GM19193 (cell line): ENCODE data around the gene TTC28.

Experiments used
- POLR2A ChIP-seq: IDR thresholded peaks from 4 replicates; pipeline ENCODE4 v1.6.1; 2011; ENCODE audit not compliant: insufficient read depth, insufficient read length; ENCODE audit errors: extremely low read depth

TTC28 gene

GRCh38 chr22:28619236-28619635 lies 60.4 kb downstream of the TTC28 start:
- no peak for TF ChIP-seq POLR2A

- TF ChIP-seq POLR2A = no peak
Observed at GRCh38 chr22:28609921-28610320, 69.7 kb downstream of the TTC28 start.

- TF ChIP-seq POLR2A = no peak
Observed at GRCh38 chr22:28608546-28608945, 71.1 kb downstream of the TTC28 start.

- no peak for TF ChIP-seq POLR2A
Observed at GRCh38 chr22:28607795-28608194, 71.8 kb downstream of the TTC28 start.

- no peak for TF ChIP-seq POLR2A
Observed at GRCh38 chr22:28604966-28605761, 74.5 kb downstream of the TTC28 start.

GRCh38 chr22:28601915-28602314 lies 77.7 kb downstream of the TTC28 start:
- TF ChIP-seq POLR2A = no peak

GRCh38 chr22:28600546-28601143 lies 79.0 kb downstream of the TTC28 start:
- TF ChIP-seq POLR2A = no peak

GRCh38 chr22:28599693-28600092 lies 79.9 kb downstream of the TTC28 start:
- no peak for TF ChIP-seq POLR2A

GRCh38 chr22:28597665-28598064 lies 82.0 kb downstream of the TTC28 start:
- TF ChIP-seq POLR2A = no peak

- no peak for TF ChIP-seq POLR2A
Observed at GRCh38 chr22:28594797-28595462, 84.7 kb downstream of the TTC28 start.

GRCh38 chr22:28594076-28594796 lies 85.4 kb downstream of the TTC28 start:
- no peak for TF ChIP-seq POLR2A

- TF ChIP-seq POLR2A = no peak
Observed at GRCh38 chr22:28593299-28593698, 86.3 kb downstream of the TTC28 start.

- no peak for TF ChIP-seq POLR2A
Observed at GRCh38 chr22:28589102-28589750, 90.4 kb downstream of the TTC28 start.

- no peak for TF ChIP-seq POLR2A
Observed at GRCh38 chr22:28585324-28585723, 94.3 kb downstream of the TTC28 start.

- TF ChIP-seq POLR2A = no peak
Observed at GRCh38 chr22:28582806-28583205, 96.8 kb downstream of the TTC28 start.

- TF ChIP-seq POLR2A = no peak
Observed at GRCh38 chr22:28581016-28581415, 98.6 kb downstream of the TTC28 start.

- TF ChIP-seq POLR2A = no peak
Observed at GRCh38 chr22:28576162-28576561, 103.5 kb downstream of the TTC28 start.
